ENCODE measurements around the gene BTNL3.

GRCh38 chr5:180959661-180960060, 29.0 kb upstream of the BTNL3 start:
- TF ChIP-seq, protein P1, sequence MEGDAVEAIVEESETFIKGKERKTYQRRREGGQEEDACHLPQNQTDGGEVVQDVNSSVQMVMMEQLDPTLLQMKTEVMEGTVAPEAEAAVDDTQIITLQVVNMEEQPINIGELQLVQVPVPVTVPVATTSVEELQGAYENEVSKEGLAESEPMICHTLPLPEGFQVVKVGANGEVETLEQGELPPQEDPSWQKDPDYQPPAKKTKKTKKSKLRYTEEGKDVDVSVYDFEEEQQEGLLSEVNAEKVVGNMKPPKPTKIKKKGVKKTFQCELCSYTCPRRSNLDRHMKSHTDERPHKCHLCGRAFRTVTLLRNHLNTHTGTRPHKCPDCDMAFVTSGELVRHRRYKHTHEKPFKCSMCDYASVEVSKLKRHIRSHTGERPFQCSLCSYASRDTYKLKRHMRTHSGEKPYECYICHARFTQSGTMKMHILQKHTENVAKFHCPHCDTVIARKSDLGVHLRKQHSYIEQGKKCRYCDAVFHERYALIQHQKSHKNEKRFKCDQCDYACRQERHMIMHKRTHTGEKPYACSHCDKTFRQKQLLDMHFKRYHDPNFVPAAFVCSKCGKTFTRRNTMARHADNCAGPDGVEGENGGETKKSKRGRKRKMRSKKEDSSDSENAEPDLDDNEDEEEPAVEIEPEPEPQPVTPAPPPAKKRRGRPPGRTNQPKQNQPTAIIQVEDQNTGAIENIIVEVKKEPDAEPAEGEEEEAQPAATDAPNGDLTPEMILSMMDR (IDR thresholded peaks at IDR 0.05; ENCODE audit: low read depth, low read length): no peak
- no peak for TF ChIP-seq EZH2phosphoT487 (IDR thresholded peaks at IDR 0.05; ENCODE audit: low read depth)
